Natural killer cell (primary cell): ENCODE results near the gene PPP1R3E. TPM values are rescaled to one million over a fixed set of nuclear protein-coding genes. Genes with fewer than 3 reads are reported as not detected.

Experiments used
- ATAC-seq, 3 donors: fragments of 150-1000 bp in 2 of 3; fragments of 200-7000 bp in 1 of 3; cut with Tn5 transposase; 1 replicate in 1 of 3; 2 replicates in 2 of 3; pipeline ENCODE4 v1.10.0; 2021; ENCODE audit warnings: mild to moderate bottlenecking in 2 of 3, moderate library complexity in 2 of 3
- DNase-seq, 2 donors: peaks; one replicate each; pipeline versions ENCODE4 v3.0.0 to v3.0.0-alpha.2; 2013 to 2021; ENCODE audit warnings: mixed read lengths in 1 of 2
- H3K27ac ChIP-seq: one replicate; pipeline ENCODE4 v1.5.1; 2013; ENCODE audit warnings: mild to moderate bottlenecking, low read length
- H3K27me3 ChIP-seq: one replicate; pipeline ENCODE4 v1.6.1; 2013; ENCODE audit warnings: low read length; ENCODE audit not compliant: control insufficient read depth, insufficient read depth
- H3K36me3 ChIP-seq: one replicate; pipeline ENCODE4 v1.6.1; 2013; ENCODE audit warnings: low read length; ENCODE audit not compliant: control insufficient read depth, insufficient read depth
- H3K4me1 ChIP-seq: one replicate; pipeline ENCODE4 v1.6.1; 2013; ENCODE audit warnings: low read length; ENCODE audit not compliant: control insufficient read depth, insufficient read depth
- H3K4me3 ChIP-seq: one replicate; pipeline ENCODE4 v1.5.1; 2013; ENCODE audit warnings: low read length
- H3K9me3 ChIP-seq: one replicate; pipeline ENCODE4 v1.6.1; 2013; ENCODE audit warnings: low read length; ENCODE audit not compliant: control insufficient read depth, insufficient read depth
- H3K27ac Mint-ChIP-seq, 2 donors: one replicate each; pipeline ENCODE4 v1.8.0; 2022; ENCODE audit warnings: mild to moderate bottlenecking in 2 of 2, mixed read lengths in 2 of 2, moderate library complexity in 1 of 2
- H3K27me3 Mint-ChIP-seq, 2 donors: one replicate each; pipeline ENCODE4 v1.8.0; 2022; ENCODE audit warnings: low read depth in 2 of 2, mixed read lengths in 2 of 2
- H3K36me3 Mint-ChIP-seq: one replicate; pipeline ENCODE4 v1.8.0; 2022; ENCODE audit warnings: mixed read lengths
- H3K4me1 Mint-ChIP-seq, 2 donors: one replicate each; pipeline ENCODE4 v1.8.0; 2022; ENCODE audit warnings: mixed read lengths in 2 of 2
- H3K4me3 Mint-ChIP-seq: one replicate; pipeline ENCODE4 v1.8.0; 2022; ENCODE audit warnings: mild to moderate bottlenecking, moderate library complexity, mixed read lengths
- H3K9me3 Mint-ChIP-seq, 2 donors: one replicate each; pipeline ENCODE4 v1.8.0; 2022; ENCODE audit warnings: mixed read lengths in 2 of 2
- CTCF ChIP-seq: fragments of 200-600 bp; IDR thresholded peaks from one replicate; pipeline ENCODE4 v1.8.0; 2022; ENCODE audit warnings: antibody characterized with exemption
- WGBS: methylation state at CpG from one replicate; pipeline ENCODE4 v1.1.7; 2013; ENCODE audit warnings: missing lambda C conversion rate; ENCODE audit not compliant: insufficient coverage; 5-methylcytosine and 5-hydroxymethylcytosine counted together
- intact Hi-C: fragments of 100-400 bp; cut with micrococcal nuclease; formaldehyde crosslinking; loops from one replicate; pipeline ENCODE4 v1.14.2; 2022
- total RNA-seq, 4 donors: library from RNA; stranded (reverse); fragments of 120-200 nt in 1 of 4; gene quantifications; one replicate each; pipeline versions ENCODE4 v1.2.3 to v1.2.4, GENCODE V29; 2013 to 2022

Gene PPP1R3E
- total RNA-seq = 10 to 100 TPM; 13.2 to 27.8 (median 25.1) TPM
- 20.5 TPM for total RNA-seq (2013)

GRCh38 chr14:23302290-23303225 is at the start of gene PPP1R3E:
Gene PPP1R3E (minus strand): TSS chr14:23302859. CDS start chr14:23302576, 283 bp downstream.
- Histone ChIP-seq H3K4me1 (peaks cover 41% of the 10 kb centered on the region), H3K27me3 (no peaks in the 10 kb centered on the region), H3K27ac (peak within 1 kb of the TSS; percentile 93), H3K9me3 (no peaks in the 10 kb centered on the region), H3K36me3 (peaks cover 3% of the 10 kb centered on the region), H3K4me3 (peak within 1 kb of the TSS; percentile 64)
- WGBS = 2% methylated on average over 79 of the region's 81 CpGs
- Mint-ChIP-seq H3K4me1 (peaks cover 27 to 52% of the 10 kb centered on the region in 2 donors), H3K36me3 (no peaks in the 10 kb centered on the region), H3K27ac (peak within 1 kb of the TSS; percentile 92 to 99), H3K4me3 (peak within 1 kb of the TSS; percentile 92), H3K27me3 (no peaks in the 10 kb centered on the region), H3K9me3 (no peaks in the 10 kb centered on the region)
- ATAC-seq = peak; percentile 30 to 41 (median 32)
- intact Hi-C loops = loop anchor here (10.0 kb wide), 1 partner anchor 208 kb away; the partner anchor contains the start of genes ACIN1 and C14orf119
- TF ChIP-seq CTCF = no peak
- DNase-seq = peak; percentile 64 to 92

GRCh38 chr14:23351681-23352505 is 49.2 kb upstream of the PPP1R3E start:
- Histone ChIP-seq H3K36me3 (no peaks in the 10 kb centered on the region), H3K4me3 (no peak overlapping the region), H3K4me1 (peaks cover 12% of the 10 kb centered on the region), H3K9me3 (no peaks in the 10 kb centered on the region), H3K27ac (no peak overlapping the region), H3K27me3 (peaks cover 22% of the 10 kb centered on the region)
- ATAC-seq (peak in 1 of 3 donors; percentile 28), DNase-seq (peak in 1 of 2 donors; percentile 15)
- no peaks in the 10 kb centered on the region for H3K9me3 Mint-ChIP-seq
- no peak overlapping the region for H3K27ac Mint-ChIP-seq
- H3K27me3 Mint-ChIP-seq = peaks cover 47 to 57% of the 10 kb centered on the region in 2 donors
- WGBS = 17% methylated on average over 61 of the region's 61 CpGs
- H3K36me3 Mint-ChIP-seq = no peaks in the 10 kb centered on the region
- peaks cover 7 to 14% of the 10 kb centered on the region in 2 donors for H3K4me1 Mint-ChIP-seq
- no peak for TF ChIP-seq CTCF
- intact Hi-C loops = no loop called here
- H3K4me3 Mint-ChIP-seq = peak overlapping the region; percentile 56

- H3K4me3 Mint-ChIP-seq = no peak overlapping the region
- no peaks in the 10 kb centered on the region for H3K36me3 Mint-ChIP-seq
- H3K9me3 Mint-ChIP-seq = no peaks in the 10 kb centered on the region
- Histone ChIP-seq H3K4me1 (peaks cover 12% of the 10 kb centered on the region), H3K36me3 (no peaks in the 10 kb centered on the region), H3K4me3 (no peak overlapping the region), H3K27me3 (peaks cover 20% of the 10 kb centered on the region), H3K9me3 (no peaks in the 10 kb centered on the region), H3K27ac (no peak overlapping the region)
- H3K4me1 Mint-ChIP-seq = peaks cover 7 to 14% of the 10 kb centered on the region in 2 donors
- no peak overlapping the region for H3K27ac Mint-ChIP-seq
- intact Hi-C loops = no loop called here
- TF ChIP-seq CTCF = no peak
- DNase-seq = no peak
- ATAC-seq = no peak
- WGBS = 94% methylated on average over 8 of the region's 8 CpGs
- H3K27me3 Mint-ChIP-seq = peaks cover 42 to 44% of the 10 kb centered on the region in 2 donors
Observed at GRCh38 chr14:23349156-23349845, 46.6 kb upstream of the PPP1R3E start.
